ENCODE results near the gene SULT2B1.
"Not testable (repeated sequence)": the region's sequence is repeated elsewhere in the genome, so short reads cannot be mapped to it uniquely, and the experiment has no call there.

Gene SULT2B1

GRCh38 chr19:48560095-48560530, 8.1 kb downstream of the SULT2B1 start:
- no peak for DNase-seq

GRCh38 chr19:48561412-48561811, 9.4 kb downstream of the SULT2B1 start:
- DNase-seq, result no peak

- no peak for DNase-seq
Observed at GRCh38 chr19:48565090-48565489, 13.1 kb downstream of the SULT2B1 start.

GRCh38 chr19:48568345-48568886, 16.4 kb downstream of the SULT2B1 start:
- DNase-seq, result peak in 3 of 4 experiments; percentile 15 to 44 (median 25)

GRCh38 chr19:48569814-48570213, 17.8 kb downstream of the SULT2B1 start:
- DNase-seq, result no peak

- DNase-seq, result no peak
Observed at GRCh38 chr19:48571378-48572162, 19.6 kb downstream of the SULT2B1 start.

- no peak for DNase-seq
Observed at GRCh38 chr19:48573163-48573505, 21.2 kb downstream of the SULT2B1 start.

- no peak for DNase-seq
Observed at GRCh38 chr19:48575931-48576622, 24.1 kb downstream of the SULT2B1 start.

GRCh38 chr19:48577908-48578307, 25.9 kb downstream of the SULT2B1 start:
- not testable (repeated sequence) for DNase-seq

- DNase-seq, result no peak
Observed at GRCh38 chr19:48578891-48579290, 26.9 kb downstream of the SULT2B1 start.

- no peak for DNase-seq
Observed at GRCh38 chr19:48582168-48582567, 30.2 kb downstream of the SULT2B1 start.

GRCh38 chr19:48587387-48587786, 35.4 kb downstream of the SULT2B1 start:
- DNase-seq, result no peak

GRCh38 chr19:48588670-48589401, 36.9 kb downstream of the SULT2B1 start:
- DNase-seq, result peak; percentile 92 to 97 (median 96)

GRCh38 chr19:48591021-48591420, 39.0 kb downstream of the SULT2B1 start:
- DNase-seq, result peak; percentile 12 to 38 (median 20)

- DNase-seq, result no peak
Observed at GRCh38 chr19:48595171-48595570, 43.2 kb downstream of the SULT2B1 start.

GRCh38 chr19:48595833-48596232, 43.9 kb downstream of the SULT2B1 start:
- DNase-seq, result no peak

- no peak for DNase-seq
Observed at GRCh38 chr19:48596237-48596636, 44.3 kb downstream of the SULT2B1 start.

- peak in 2 of 4 experiments; percentile 25 to 35 for DNase-seq
Observed at GRCh38 chr19:48596679-48597465, 44.9 kb downstream of the SULT2B1 start.

- DNase-seq, result no peak
Observed at GRCh38 chr19:48598996-48599700, 47.2 kb downstream of the SULT2B1 start.

GRCh38 chr19:48600679-48601417, 48.9 kb downstream of the SULT2B1 start:
- no peak for DNase-seq

GRCh38 chr19:48603001-48603400, 51.0 kb downstream of the SULT2B1 start:
- no peak for DNase-seq

All from suppressor macrophage (primary cell).